ENCODE data around the gene LRP10. TPM values are rescaled to one million over a fixed set of nuclear protein-coding genes. Genes with fewer than 3 reads are reported as not detected.

Gene LRP10
- 78.4 and 82.0 TPM in 2 replicates for total RNA-seq

- intact Hi-C loops (cut with micrococcal nuclease), result loop anchor here (1.0 to 5.0 kb wide), 17 partner anchors 13 to 1602 kb away; partner anchors contain the start of genes DAD1, HAUS4, HNRNPC and MRPL52
Observed at GRCh38 chr14:22871224-22872032, at the start of gene LRP10. Gene LRP10, plus strand, starts transcription at chr14:22871740. Its CDS starts 564 bp downstream, at chr14:22872304.

- intact Hi-C loops (cut with micrococcal nuclease), result loop anchor here (1.0 to 10.0 kb wide), 2 partner anchors 252 to 1087 kb away; no protein-coding TSS in a partner anchor
Observed at GRCh38 chr14:22822016-22822570, 49.4 kb upstream of the LRP10 start.

- intact Hi-C loops (cut with micrococcal nuclease), result loop anchor here (1.0 to 10.0 kb wide), 5 partner anchors 31 to 1088 kb away; no protein-coding TSS in a partner anchor
Observed at GRCh38 chr14:22822571-22823098, 48.9 kb upstream of the LRP10 start.

- intact Hi-C loops (cut with micrococcal nuclease), result loop anchor here (10.0 kb wide), 1 partner anchor 1090 kb away; no protein-coding TSS in a partner anchor
Observed at GRCh38 chr14:22824711-22825359, 46.7 kb upstream of the LRP10 start.

- intact Hi-C loops (cut with micrococcal nuclease), result loop anchor here (1.0 to 10.0 kb wide), 9 partner anchors 24 to 1094 kb away; partner anchors contain the start of genes DAD1, LRP10, OXA1L and PPP1R3E
Observed at GRCh38 chr14:22829076-22829660, 42.4 kb upstream of the LRP10 start.

- intact Hi-C loops (cut with micrococcal nuclease), result loop anchor here (1.0 to 10.0 kb wide), 10 partner anchors 23 to 1095 kb away; partner anchors contain the start of genes DAD1, LRP10, OXA1L and PPP1R3E
Observed at GRCh38 chr14:22829661-22830442, 41.7 kb upstream of the LRP10 start, which contains the start of gene MRPL52. Gene MRPL52, plus strand, starts transcription at chr14:22829887. Its CDS starts 26 bp downstream, at chr14:22829913.

GRCh38 chr14:22830443-22831010 is 41.0 kb upstream of the LRP10 start:
- intact Hi-C loops (cut with micrococcal nuclease), result loop anchor here (1.0 kb wide), 1 partner anchor 260 kb away; no protein-coding TSS in a partner anchor

- intact Hi-C loops (cut with micrococcal nuclease), result no loop called here
Observed at GRCh38 chr14:22835505-22835904, 36.0 kb upstream of the LRP10 start.

GRCh38 chr14:22836301-22837113 is 35.0 kb upstream of the LRP10 start, which contains the start of gene MMP14:
Gene MMP14, plus strand, starts transcription at chr14:22836585. Its CDS starts 233 bp downstream, at chr14:22836818.
- intact Hi-C loops (cut with micrococcal nuclease), result no loop called here

GRCh38 chr14:22837114-22837749 is 34.3 kb upstream of the LRP10 start:
- intact Hi-C loops (cut with micrococcal nuclease), result no loop called here

GRCh38 chr14:22837750-22838538 is 33.6 kb upstream of the LRP10 start:
- intact Hi-C loops (cut with micrococcal nuclease), result no loop called here

- intact Hi-C loops (cut with micrococcal nuclease), result no loop called here
Observed at GRCh38 chr14:22838631-22839041, 32.9 kb upstream of the LRP10 start.

GRCh38 chr14:22839159-22839779 is 32.3 kb upstream of the LRP10 start:
- intact Hi-C loops (cut with micrococcal nuclease), result no loop called here

GRCh38 chr14:22841311-22841710 is 30.2 kb upstream of the LRP10 start:
- intact Hi-C loops (cut with micrococcal nuclease), result no loop called here

GRCh38 chr14:22841769-22842168 is 29.8 kb upstream of the LRP10 start:
- intact Hi-C loops (cut with micrococcal nuclease), result no loop called here

GRCh38 chr14:22842211-22843122 is 29.1 kb upstream of the LRP10 start:
- intact Hi-C loops (cut with micrococcal nuclease), result no loop called here

Measured in T-helper 1 cell treated with Interleukin-12 subunit alpha and Interleukin-12 subunit beta and Interleukin-4 antibody, amounts not matched to agents 30 ng/mL and 1 ng/mL, for 36 hours (primary cell).